Panc1 (cell line): ENCODE results near the gene THSD7A.

Source experiments
- POLR2AphosphoS5 ChIP-seq: IDR thresholded peaks from 2 replicates; pipeline ENCODE4 v1.6.1; 2012; ENCODE audit warnings: mild to moderate bottlenecking, low read depth, low read length, moderate library complexity
- TF ChIP-seq, protein P1 (sequence below): fragments of 450-650 bp; IDR thresholded peaks from 2 replicates; pipeline ENCODE4 v1.5.1; 2017; ENCODE audit warnings: mild to moderate bottlenecking

DNA sequence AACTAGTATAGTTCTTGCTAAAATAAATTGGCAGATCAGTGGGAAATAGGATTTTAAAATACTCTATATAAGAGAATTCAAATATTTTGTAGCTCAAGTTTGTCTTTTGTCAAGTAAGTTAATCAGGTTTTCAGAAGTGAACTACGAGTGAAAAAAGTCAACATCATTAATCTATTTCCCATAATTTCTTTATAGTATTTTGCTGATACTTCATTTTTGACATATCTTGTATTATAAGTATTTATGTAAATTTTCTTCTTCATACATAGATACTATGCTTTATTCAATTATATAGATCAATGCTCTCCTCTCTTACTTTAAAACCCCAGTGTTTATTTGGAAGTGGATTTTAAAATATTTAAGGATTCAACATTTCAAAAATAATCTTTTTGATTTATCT is 360.7 kb downstream of the THSD7A start:
- TF ChIP-seq, protein P1, sequence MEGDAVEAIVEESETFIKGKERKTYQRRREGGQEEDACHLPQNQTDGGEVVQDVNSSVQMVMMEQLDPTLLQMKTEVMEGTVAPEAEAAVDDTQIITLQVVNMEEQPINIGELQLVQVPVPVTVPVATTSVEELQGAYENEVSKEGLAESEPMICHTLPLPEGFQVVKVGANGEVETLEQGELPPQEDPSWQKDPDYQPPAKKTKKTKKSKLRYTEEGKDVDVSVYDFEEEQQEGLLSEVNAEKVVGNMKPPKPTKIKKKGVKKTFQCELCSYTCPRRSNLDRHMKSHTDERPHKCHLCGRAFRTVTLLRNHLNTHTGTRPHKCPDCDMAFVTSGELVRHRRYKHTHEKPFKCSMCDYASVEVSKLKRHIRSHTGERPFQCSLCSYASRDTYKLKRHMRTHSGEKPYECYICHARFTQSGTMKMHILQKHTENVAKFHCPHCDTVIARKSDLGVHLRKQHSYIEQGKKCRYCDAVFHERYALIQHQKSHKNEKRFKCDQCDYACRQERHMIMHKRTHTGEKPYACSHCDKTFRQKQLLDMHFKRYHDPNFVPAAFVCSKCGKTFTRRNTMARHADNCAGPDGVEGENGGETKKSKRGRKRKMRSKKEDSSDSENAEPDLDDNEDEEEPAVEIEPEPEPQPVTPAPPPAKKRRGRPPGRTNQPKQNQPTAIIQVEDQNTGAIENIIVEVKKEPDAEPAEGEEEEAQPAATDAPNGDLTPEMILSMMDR, result no peak
- no peak for TF ChIP-seq POLR2AphosphoS5
